ENCODE measurements around the gene FAM114A1. TPM values are rescaled to one million over a fixed set of nuclear protein-coding genes. Genes with fewer than 3 reads are reported as not detected.

Gene FAM114A1
- total and polyA plus RNA-seq, 2 experiments from 2014 or later = 13.0 to 14.5 TPM

- Mint-ChIP-seq H3K4me1 (peaks cover 2% of the 10 kb centered on the region; the same call in 2 of the 3 replicates), H3K4me3 (no peak overlapping the region), H3K36me3 (ENCODE audit: low read depth) (no peaks in the 10 kb centered on the region), H3K27ac (no peak overlapping the region), H3K27me3 (ENCODE audit: insufficient read depth, low read depth, poor library complexity) (peaks cover 2% of the 10 kb centered on the region), H3K9me3 (peaks cover 4% of the 10 kb centered on the region; the same call in 2 of the 3 replicates)
- no peaks in the 10 kb centered on the region for H3K36me3 ChIP-seq (ENCODE audit: insufficient read depth)
- no peaks in the 10 kb centered on the region for H4K20me1 ChIP-seq (replicated peaks; ENCODE audit: insufficient read depth)
- H3K4me3 ChIP-seq = no peak overlapping the region
- TF ChIP-seq EZH2 (IDR thresholded peaks at IDR 0.05; ENCODE audit: low read depth, unreplicated experiment) (no peak), JUNB (IDR thresholded peaks at IDR 0.05; ENCODE audit: unreplicated experiment) (no peak), NANOG (IDR thresholded peaks at IDR 0.05; ENCODE audit: borderline replicate concordance) (no peak), ZNF114 (CRISPR knock-in tag; IDR thresholded peaks at IDR 0.05) (no peak), CREB1 (CRISPR knock-in tag; IDR thresholded peaks at IDR 0.05; ENCODE audit: low read depth) (no peak), EZH2phosphoT487 (IDR thresholded peaks at IDR 0.05; ENCODE audit: unreplicated experiment) (no peak), ZNF331 (CRISPR knock-in tag; IDR thresholded peaks at IDR 0.05; ENCODE audit: low read depth) (no peak), STAT1 (IDR thresholded peaks at IDR 0.05; ENCODE audit: unreplicated experiment) (no peak), ZNF462 (CRISPR knock-in tag; IDR thresholded peaks at IDR 0.05) (no peak), POLR2AphosphoS5 (IDR thresholded peaks at IDR 0.05; ENCODE audit: low read depth) (no peak), ETS1 (IDR thresholded peaks at IDR 0.05) (no peak)
- TF ChIP-seq, protein P1, sequence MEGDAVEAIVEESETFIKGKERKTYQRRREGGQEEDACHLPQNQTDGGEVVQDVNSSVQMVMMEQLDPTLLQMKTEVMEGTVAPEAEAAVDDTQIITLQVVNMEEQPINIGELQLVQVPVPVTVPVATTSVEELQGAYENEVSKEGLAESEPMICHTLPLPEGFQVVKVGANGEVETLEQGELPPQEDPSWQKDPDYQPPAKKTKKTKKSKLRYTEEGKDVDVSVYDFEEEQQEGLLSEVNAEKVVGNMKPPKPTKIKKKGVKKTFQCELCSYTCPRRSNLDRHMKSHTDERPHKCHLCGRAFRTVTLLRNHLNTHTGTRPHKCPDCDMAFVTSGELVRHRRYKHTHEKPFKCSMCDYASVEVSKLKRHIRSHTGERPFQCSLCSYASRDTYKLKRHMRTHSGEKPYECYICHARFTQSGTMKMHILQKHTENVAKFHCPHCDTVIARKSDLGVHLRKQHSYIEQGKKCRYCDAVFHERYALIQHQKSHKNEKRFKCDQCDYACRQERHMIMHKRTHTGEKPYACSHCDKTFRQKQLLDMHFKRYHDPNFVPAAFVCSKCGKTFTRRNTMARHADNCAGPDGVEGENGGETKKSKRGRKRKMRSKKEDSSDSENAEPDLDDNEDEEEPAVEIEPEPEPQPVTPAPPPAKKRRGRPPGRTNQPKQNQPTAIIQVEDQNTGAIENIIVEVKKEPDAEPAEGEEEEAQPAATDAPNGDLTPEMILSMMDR (conservative IDR thresholded peaks at IDR 0.05; ENCODE audit: low read depth in 2 of 2) = no peak
- TF ChIP-seq, protein P2, sequence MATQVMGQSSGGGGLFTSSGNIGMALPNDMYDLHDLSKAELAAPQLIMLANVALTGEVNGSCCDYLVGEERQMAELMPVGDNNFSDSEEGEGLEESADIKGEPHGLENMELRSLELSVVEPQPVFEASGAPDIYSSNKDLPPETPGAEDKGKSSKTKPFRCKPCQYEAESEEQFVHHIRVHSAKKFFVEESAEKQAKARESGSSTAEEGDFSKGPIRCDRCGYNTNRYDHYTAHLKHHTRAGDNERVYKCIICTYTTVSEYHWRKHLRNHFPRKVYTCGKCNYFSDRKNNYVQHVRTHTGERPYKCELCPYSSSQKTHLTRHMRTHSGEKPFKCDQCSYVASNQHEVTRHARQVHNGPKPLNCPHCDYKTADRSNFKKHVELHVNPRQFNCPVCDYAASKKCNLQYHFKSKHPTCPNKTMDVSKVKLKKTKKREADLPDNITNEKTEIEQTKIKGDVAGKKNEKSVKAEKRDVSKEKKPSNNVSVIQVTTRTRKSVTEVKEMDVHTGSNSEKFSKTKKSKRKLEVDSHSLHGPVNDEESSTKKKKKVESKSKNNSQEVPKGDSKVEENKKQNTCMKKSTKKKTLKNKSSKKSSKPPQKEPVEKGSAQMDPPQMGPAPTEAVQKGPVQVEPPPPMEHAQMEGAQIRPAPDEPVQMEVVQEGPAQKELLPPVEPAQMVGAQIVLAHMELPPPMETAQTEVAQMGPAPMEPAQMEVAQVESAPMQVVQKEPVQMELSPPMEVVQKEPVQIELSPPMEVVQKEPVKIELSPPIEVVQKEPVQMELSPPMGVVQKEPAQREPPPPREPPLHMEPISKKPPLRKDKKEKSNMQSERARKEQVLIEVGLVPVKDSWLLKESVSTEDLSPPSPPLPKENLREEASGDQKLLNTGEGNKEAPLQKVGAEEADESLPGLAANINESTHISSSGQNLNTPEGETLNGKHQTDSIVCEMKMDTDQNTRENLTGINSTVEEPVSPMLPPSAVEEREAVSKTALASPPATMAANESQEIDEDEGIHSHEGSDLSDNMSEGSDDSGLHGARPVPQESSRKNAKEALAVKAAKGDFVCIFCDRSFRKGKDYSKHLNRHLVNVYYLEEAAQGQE (IDR thresholded peaks at IDR 0.05; ENCODE audit: unreplicated experiment) = no peak
- no peak overlapping the region for H2AFZ ChIP-seq
- H3K4me1 ChIP-seq (ENCODE audit: insufficient read depth) = no peaks in the 10 kb centered on the region
- DNase-seq (ENCODE audit: low spot score) (no peak), ATAC-seq (no peak)
- H3K27me3 ChIP-seq (ENCODE audit: insufficient read depth) = no peaks in the 10 kb centered on the region
- no peaks in the 10 kb centered on the region for H3K79me2 ChIP-seq (replicated peaks; ENCODE audit: insufficient read depth)
- no peaks in the 10 kb centered on the region for H3K9me2 ChIP-seq (ENCODE audit: insufficient read depth)
- H3F3A ChIP-seq (replicated peaks; ENCODE audit: low read depth) = no peaks in the 10 kb centered on the region
- no peak overlapping the region for H3K4me2 ChIP-seq
- H3K27ac ChIP-seq (ENCODE audit: low read depth) = no peak overlapping the region
Measured at GRCh38 chr4:38837849-38838248, 29.8 kb upstream of the FAM114A1 start.

All from GM23338 (cell line).